HG02623 (cell line): Measurements from ENCODE around the gene RUFY4.
A peak's percentile ranks its signal among the peaks of the same experiment; 100 is the strongest.

Experiments
- ATAC-seq: cut with Tn5 transposase; IDR thresholded peaks from one replicate; pipeline ENCODE4 v1.9.1; 2021; ENCODE audit warnings: moderate library complexity; ENCODE audit not compliant: unreplicated experiment

RUFY4 gene

DNA sequence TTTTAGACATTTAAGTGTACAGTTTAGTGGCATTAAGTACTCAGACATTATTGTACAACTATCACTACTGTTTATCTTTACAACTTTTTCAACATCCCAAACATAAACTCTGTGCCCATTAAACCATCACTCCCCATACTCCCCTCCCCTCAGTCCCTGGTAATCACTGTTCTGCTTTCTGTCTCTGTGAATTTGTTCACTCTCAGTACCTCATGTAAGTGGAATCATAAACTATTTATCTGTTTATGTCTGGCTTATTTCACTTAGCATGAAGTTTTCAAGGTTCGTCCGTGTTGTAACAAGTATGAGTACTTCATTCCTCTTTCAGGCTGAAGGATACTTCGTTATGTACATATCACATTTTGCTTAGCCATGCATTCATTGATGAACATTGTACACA is 9.8 kb upstream of the RUFY4 start:
- no peak for ATAC-seq

DNA sequence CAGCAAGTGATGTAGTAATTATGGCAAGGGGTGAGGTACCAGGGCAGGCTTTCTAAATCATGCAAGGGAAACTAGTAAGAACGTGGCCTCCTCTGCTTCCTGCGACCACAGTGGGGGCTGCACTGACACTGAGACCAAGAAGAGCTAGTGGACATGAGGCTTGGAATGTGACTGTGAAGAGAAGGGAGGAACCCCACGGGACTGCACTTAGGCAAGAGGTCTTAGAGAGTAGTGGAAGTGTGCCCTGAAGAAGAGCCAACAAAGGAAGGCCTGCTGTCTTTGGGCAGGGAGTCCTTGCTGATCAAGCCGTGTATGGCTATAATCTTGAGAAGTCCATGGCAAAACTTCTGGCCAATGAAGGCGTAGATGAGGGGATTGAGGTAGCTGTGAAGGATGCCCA is 8.9 kb upstream of the RUFY4 start:
- no peak for ATAC-seq

DNA sequence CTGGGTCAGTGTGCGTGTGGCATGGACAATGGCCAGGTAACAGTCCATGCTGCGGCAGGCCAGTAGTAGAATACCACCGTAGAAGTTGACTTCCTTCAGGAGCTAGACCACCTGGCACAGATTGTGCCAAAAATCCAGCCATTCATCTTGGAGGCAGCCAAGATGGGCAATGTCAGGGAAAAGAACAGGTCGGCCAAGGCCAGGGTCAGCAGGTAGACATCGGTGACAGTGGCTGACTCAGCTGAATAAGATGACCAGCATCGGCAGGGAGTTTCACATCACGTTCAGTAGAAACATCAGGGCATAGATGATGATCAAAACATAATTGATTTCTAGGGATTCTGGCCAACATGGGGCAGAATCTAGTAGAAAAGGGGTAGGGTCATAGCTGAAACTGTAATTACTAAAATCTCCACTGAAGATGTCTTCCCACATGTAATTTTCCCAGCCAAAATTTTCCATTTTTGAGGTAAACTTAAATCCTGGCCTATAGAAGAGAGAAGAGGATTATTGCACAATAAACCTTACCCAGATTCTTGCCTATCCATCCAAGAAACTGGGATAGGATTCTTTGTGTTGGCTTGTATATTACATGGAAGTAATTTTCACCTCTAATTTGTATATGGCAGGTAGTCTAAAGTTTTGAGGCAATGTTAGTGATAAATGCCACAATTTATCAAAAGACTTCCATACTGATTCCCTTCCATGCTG is 7.9 kb upstream of the RUFY4 start:
- no peak for ATAC-seq

DNA sequence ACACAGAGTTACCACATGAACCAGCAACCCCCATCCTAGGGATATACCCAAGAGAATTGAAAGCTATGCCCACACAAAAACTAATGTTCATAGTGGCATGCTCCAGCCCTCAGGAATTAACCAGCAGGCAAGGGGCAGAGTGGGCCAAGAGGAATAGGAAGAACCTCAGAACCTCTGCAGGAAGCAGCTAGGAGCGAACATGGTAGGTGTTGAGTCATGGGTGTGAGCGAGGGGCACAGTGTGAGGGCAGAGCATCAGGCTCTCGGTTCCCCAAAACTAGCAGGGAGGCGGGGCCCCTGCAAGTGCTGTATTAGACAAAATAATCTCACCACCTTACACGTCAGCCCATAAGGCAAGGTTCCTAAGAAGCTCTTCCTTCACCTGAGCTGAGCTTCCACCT is 5.6 kb upstream of the RUFY4 start:
- ATAC-seq, result peak; percentile 67

DNA sequence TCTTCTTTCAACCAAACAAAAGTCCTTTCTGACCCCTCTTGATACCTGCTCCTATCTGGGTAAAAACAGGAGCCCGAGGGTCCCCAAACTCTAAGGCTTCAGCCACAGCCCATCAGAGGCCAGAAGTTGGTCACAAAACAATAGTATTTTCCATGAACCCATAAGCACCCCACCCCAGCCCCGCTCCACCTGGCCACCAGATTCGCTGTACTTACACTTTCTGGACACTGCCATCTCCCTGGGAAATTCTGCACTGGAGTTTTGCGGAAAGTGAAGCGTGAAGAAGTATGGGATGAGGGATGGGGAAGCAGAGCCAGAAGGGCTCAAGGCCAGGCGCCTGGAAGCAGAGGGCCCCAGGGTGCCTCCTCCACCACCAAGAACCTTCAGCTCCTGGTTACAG is 5.2 kb upstream of the RUFY4 start:
- no peak for ATAC-seq

DNA sequence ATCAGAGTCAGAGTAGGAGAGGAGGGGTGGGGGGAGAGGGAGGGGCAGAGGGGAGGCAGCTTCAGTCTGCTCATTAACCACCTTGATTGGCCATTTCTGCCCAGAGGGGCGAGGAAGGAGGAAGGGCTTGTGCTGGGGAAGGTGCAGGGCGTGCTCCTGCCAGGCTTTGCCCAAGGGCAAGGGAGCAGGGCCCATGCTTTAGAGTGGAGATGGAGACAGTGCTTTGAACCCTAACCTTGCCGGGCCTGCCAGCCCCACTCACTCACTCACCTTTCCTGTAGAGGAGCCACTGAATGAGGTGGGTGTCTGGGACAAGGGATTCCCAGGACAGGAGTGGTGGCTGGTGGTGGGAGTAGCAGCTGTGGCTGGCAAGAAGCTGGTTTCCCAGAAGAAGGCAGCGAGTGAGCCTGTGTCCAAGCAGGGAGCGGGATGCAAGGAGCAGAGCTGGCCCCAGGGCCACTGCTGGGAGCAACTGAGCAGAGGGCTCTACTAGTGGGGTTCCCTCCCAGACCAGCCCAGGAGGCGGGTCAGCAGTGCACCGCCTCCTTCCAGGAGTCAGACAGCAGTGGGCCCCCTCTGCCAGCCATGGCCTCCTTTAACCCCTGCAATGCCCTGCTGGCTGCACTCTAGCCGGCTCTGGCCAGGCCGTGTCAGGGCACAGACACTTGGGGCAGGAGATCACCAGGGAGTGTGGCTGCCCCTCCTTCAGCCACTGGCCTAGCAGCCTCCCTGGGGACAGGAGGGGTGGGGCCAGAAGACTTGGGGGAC is 3.6 kb upstream of the RUFY4 start:
- ATAC-seq, result no peak

DNA sequence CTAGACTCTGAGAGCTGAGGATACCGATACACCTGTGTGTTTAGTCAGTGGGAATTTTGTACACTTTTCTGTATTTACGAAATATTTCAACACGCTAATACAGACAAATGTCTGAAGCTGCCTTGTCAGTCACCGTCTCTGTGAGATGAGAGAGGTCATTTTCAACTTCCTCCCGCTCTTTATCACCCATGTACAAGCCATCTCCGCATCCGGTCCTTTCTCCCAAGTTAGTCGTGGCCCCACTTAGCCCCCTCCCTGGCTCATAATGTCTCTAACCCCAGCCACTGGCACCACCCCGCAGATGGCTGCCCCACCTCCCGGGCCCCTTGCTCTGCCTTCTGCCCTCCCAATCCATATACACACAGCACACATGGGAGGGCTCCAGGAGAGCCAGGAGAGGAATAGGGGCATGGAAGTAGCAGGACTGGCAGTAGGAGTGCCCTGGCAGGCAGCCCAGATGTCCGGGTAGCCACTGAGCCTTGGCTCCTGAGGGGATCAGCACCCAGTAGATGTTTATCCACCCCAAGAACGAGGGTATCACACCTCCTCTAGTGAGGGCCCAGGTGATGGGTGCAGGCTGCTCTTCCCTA is 2.0 kb upstream of the RUFY4 start:
- ATAC-seq, result no peak

DNA sequence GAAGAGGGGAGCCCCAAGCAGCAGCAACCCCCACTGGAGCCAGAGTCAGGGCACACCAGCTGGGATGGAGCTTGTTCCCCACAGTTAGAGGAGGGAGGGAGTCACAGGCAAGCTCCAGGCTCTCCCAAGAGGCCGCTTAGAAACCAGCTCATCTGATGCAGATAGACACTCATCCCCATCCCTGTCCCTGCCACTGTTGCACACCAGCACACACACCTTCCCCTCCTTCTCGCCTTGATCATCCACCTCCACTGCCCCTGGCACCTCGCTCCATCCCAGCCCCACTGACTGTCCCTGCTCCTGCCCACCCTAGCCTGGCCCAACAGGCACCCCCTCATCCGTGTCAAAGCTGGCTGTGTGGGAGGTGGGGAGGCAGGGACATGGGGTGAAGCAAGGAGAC is 1.5 kb upstream of the RUFY4 start:
- ATAC-seq, result no peak

DNA sequence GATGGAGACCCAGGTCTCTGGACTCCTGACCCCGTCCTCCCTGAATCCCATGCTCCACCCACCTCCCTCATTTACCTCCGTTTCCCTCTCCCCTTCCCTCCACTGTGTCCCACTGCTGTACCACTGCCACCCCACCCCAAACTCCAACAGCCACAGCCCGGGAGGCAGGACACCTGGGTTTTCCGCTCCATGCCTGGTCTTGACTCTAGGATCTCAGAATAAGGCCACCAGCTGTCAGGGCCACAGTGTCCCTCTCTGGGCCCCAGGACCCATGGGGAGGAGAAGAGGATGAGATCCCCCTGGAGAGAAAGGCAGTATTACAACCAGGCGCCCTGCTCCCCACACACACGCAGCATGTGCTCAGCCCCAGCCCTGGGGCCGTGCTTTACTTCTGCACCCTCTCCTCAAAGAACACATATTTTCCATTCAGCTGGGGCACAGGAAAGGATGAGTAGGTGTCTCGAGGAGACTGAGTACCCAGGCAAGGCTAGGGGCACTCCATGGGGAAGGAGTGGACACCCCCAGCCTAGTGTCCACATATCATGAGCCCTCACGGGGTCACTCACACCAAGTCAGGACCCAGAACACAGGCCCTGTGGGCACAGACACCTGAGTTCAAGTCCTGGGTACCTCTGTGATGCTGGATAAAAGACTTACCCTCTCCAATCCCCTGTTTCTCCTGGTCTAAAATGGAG is 700 bp downstream of the RUFY4 start:
- ATAC-seq, result no peak

DNA sequence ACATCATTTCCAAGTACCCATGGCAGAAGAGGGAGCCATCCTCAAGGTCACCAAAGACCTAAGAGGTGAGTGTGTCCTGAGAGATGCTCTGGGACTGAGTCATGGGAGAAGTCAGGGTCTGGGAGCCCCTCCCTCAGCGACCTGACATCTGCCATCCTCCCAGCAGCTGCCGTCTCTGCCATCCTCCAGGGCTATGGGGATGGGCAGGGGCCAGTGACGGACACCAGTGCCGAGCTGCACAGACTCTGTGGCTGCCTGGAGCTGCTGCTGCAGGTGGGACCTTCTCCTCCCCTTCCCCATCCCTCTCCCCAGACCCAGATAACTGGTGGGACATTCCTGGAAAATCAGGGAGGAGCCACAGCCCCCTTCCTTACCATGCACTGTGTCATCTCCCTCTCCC is 1.5 kb downstream of the RUFY4 start:
- no peak for ATAC-seq

DNA sequence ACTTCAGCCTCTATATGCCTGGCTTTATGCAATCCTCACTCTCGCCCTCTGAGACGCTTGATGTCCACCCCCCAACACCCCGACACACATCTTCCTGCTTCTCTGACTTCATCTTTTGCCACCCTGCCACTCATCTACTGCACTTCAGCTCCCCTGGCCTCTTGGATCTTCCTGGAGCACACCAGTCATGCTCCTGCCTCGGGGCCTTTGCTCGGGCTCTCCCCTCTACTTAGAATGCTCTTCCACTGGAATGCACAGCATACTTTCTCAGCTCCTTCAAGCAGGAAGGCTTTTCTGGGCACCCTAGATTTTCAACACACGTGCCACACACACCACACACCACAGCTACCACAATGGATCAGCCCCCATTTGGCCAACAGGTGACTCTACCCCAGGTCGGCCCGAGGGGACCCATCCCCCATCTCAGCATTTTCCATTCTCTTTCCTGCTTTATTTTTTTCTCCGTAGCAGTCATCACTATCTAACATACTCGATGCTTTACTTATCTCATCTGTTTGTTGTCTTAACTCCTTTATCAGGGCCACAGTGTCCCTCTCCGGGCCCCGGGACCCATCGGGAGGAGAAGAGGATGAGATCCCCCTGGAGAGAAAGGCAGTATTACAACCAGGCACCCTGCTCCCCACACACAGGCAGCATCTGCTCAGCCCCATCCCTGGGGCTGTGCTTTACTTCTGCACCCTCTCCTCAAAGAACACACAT is 2.3 kb downstream of the RUFY4 start:
- ATAC-seq, result no peak

DNA sequence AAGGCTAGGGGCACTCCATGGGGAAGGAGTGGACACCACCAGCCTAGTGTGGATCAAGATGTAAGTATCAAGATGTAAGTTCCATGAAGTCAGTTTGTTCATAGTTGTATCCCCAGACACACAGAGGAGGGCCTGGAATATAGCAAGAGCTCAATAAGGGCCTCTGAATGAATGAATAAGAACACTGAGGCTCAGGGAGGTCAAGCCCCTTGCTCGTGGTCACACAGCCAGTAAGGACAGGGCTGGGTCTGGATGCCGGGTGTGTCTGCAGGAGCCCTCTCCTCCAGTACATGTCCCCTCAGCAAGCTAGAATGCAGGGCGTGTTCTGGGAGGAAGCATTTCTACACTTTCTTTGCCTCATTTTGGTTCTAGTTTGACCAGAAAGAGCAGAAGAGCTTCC is 2.9 kb downstream of the RUFY4 start:
- no peak for ATAC-seq

DNA sequence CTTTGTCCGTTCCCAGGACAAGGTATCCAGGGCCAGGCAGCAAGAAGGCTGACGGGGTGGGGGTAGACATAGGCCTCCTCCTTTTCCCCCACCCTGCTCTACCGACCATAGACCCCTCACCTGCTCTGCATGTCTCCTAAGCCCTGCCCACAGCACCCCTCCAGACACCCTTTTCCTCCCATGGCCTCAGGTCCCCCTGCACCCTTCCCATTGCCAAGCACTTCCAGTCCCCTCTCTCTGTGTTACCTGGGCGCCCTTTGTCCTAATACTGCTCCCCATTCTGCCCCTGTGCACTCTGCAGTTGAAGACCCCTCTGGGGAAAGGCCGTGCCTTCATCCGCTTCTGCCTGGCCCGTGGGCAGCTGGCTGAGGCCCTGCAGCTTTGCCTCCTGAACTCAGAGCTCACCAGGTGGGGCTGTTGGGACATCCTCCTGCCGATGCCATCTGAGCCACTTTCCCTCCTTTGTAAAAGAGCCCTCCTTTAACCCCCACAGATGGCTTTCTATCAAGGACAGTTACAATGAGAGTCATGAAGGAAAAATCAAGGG is 3.5 kb downstream of the RUFY4 start:
- no peak for ATAC-seq

DNA sequence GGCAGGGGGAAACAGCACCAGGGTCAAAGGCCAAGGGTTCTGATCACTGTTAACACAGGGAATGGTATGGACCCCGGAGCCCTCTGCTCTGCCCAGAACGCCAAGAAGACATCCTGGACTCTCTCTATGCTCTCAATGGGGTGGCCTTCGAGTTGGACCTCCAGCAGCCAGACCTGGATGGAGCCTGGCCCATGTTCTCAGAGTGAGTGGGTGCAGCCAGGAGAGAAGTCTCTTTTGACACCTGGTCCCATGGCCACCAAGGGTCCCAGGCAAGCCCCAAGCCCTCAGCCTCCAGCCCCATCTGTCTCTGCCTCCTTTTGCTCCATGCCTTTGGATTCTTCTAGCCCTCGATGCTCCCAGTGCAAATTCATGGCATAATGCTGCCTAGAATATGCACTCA is 4.1 kb downstream of the RUFY4 start:
- no peak for ATAC-seq

DNA sequence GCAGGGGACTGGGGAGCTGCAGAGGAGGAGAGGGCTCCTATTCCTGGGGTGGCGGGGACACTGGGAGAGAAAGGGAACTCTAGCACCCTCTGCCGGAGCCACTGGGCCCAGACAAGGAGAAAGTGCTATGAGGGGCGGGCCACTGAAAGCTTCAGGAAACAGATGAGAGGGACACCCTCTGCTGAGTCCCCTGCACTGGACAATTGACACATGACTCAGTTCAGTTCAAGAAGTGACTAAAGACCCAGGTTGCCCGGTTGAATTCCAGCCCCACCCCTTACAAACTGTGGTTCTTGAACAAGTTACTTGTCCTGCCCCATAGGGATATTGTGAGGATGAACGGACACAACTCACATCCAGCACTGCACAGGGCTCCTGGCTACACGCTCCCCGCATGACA is 5.0 kb downstream of the RUFY4 start:
- ATAC-seq, result no peak

DNA sequence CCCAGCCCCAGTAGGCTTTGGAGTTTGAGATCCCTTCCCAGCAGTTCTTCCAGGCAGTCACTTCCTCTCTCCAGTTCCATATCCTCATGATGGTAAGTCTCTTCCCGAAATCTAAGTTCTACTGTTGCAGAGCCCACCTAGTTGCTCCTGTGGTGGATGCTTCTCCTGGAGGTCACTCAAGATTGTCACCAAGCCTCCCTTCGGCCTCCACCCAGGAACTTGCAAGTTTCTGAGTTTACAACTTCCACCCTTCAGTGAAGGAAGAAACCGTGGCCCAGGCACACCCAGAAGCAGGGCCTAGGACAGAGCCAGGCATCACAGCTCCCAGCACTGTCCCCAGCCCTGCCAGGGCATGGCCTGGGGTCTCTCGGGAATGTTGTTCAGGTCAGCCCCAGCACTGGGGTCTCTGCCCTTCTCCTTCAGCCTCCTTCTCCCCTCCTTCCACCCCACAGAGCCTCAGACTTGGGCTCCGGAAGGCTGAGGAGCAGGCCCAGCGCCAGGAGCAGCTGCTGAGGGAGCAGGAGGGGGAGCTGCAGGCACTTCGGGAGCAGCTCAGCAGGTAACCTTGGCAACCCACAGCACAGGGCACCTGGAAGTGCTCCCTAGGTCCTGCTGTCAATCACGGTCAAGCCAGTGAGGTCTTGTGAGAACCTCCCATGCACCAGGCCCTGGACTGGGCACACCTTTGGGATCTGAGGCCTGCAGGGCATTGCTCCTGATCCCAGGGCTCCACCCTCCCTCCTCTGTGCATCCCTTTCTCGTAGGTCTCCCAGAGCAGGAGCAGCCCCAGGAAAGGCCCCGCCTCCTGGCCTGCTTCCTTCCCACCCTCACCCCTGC is 7.1 kb downstream of the RUFY4 start:
- ATAC-seq, result no peak

DNA sequence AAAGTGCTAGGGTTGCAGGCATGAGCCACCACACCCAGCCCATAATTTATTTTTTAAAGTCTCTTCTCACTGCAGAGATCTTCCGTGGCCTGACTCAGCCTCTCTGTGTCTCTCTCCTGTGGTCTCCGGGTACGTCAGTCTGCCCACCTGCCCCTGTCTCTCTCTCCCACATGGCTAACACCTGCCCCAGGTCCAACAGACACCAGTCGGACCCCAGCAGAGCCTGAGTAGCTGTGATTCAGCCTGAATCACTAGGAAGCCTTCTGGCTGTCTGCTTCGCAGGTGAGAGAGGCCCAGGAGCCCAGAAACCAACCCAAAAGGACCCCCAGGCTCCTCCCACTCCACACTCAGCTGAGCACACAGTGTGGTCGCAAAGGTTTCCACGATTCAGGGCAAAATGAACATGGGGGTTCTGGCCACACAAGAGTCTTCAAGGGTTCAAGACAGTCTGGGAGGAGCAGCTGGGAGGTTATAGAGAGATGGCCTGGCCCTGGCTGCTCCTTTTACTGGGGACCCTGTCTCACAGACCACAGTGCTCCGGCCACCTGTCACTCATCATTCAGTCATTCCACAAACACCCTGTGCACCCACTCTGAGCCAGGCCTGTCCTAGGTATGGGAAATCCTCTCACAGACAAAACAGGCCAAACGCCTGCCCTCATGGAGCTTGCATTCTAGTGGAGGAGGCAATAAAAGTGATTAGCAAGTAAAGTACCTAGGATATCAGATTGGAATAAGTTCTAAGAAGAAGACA is 8.6 kb downstream of the RUFY4 start:
- ATAC-seq, result no peak

DNA sequence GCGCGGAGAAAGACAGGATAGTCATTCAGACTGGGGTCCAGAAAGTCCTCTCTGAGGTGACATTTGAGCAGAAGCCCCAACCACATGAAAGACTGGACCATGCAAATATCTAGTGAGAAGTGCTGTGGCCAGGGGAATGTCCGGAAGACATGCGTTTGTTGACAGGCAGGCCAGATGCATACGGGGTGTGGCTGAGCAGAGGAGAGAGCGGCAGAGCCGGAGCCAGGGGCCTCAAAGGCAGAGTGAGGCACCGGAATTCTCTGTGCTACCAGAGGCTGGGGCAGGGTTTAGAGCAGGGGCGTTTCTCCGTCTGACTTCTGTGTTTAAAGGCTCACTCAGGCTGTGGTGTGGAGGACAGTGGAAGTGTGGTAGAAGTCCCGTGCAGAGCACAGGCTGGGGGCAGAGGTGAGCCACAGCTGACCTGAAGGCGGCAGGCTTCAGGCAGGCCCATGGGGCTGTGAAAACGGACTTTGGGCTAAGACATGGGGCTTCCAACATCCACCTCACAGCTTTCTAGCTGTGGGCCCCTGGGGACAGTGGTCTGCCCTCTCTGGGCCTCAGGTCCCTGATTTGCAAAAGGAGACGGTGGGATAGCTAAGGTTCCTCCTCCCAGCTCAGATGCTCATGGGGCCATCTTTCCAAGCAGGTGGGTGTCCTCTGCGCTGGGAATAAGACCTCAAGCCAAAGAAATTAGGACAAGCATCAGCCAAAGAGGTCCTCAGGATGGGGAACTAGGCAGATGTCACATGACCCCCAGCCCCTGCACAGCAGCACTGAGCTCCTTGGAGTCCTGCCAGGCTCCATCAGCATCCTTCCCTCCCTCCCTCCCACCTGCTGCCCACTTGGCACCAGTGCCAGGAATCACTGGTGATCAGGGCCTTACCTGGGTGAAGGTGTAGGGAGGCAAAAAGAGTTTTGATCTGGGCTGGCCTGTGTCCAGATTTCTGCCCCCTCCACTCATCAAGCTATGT is 11.2 kb downstream of the RUFY4 start:
- no peak for ATAC-seq
